PFSK-1 (cell line): ENCODE results near the gene IAPP.

Source experiments
- FOXP2 ChIP-seq: optimal IDR thresholded peaks from 2 replicates; pipeline ENCODE3; 2011; ENCODE audit warnings: borderline replicate concordance, control low read depth, inconsistent platforms; ENCODE audit not compliant: insufficient read depth; ENCODE audit errors: extremely low read length, extremely low read depth
- POLR2AphosphoS5 ChIP-seq: IDR thresholded peaks from 2 replicates; pipeline ENCODE4 v1.6.1; 2012; ENCODE audit warnings: low read depth, mild to moderate bottlenecking, control low read depth, low read length, moderate library complexity
- REST ChIP-seq, 2 experiments: IDR thresholded peaks; 2 replicates each; pipeline versions ENCODE4 v1.6.1 to v1.8.0; 2011 to 2012; ENCODE audit warnings: low read depth in 2 of 2, low read length in 2 of 2, control low read depth in 1 of 2, inconsistent platforms in 1 of 2, mild to moderate bottlenecking in 1 of 2, moderate library complexity in 1 of 2; ENCODE audit not compliant: insufficient read depth in 1 of 2
- SIN3A ChIP-seq: IDR thresholded peaks from 2 replicates; pipeline ENCODE4 v1.6.1; 2012; ENCODE audit warnings: mild to moderate bottlenecking, low read length, moderate library complexity, borderline replicate concordance; ENCODE audit not compliant: insufficient read depth
- TAF1 ChIP-seq: IDR thresholded peaks from 2 replicates; pipeline ENCODE4 v1.6.1; 2012; ENCODE audit warnings: low read length, control low read depth, borderline replicate concordance; ENCODE audit not compliant: insufficient read depth

Gene IAPP

DNA sequence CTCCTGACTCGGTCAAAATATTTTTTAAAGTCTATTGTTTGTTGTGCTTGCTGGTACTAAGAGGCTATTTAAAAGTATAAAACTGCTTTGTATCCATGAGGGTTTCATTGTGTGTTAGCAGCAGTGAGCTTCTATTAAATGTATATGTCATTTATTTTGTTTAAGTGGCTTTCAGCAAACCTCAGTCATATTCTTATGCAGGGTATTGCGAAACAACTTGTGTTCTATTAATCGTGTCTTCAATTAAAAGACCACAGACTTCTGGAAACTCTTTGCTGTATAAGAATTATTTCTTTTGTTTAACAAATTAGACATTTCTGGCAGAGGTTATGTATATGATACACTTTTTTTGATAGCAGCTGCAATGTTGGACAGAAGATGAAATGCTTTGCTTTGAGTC, 6.5 kb downstream of the IAPP start:
- TF ChIP-seq TAF1, result no peak
- TF ChIP-seq SIN3A, result no peak
- no peak for TF ChIP-seq REST (IDR thresholded peaks at IDR 0.05; ENCODE audit: insufficient read depth in 1 of 2, low read depth in 2 of 2, low read length in 2 of 2)
- no peak for TF ChIP-seq POLR2AphosphoS5
- no peak for TF ChIP-seq FOXP2

DNA sequence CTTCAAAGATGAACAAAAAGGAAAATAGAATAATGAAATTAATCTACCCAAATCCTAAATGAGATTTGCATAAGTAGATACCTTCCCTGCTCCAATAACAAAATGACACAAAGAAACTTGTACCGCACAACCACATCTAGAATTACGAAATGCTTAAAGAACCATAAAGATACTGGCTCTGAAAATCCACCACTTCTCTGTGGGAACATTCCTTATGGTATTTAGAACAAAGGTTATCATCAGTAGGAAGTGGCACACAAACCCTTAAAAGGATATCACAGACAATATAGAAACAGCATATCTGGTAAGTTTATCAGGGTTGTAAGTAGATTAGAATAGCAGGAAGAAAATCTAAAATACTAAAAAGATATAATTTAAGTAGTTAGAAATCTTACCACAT, 11.6 kb downstream of the IAPP start:
- TF ChIP-seq TAF1 (no peak), SIN3A (no peak), REST (IDR thresholded peaks at IDR 0.05; ENCODE audit: insufficient read depth in 1 of 2, low read depth in 2 of 2, low read length in 2 of 2) (no peak), FOXP2 (no peak), POLR2AphosphoS5 (no peak)

DNA sequence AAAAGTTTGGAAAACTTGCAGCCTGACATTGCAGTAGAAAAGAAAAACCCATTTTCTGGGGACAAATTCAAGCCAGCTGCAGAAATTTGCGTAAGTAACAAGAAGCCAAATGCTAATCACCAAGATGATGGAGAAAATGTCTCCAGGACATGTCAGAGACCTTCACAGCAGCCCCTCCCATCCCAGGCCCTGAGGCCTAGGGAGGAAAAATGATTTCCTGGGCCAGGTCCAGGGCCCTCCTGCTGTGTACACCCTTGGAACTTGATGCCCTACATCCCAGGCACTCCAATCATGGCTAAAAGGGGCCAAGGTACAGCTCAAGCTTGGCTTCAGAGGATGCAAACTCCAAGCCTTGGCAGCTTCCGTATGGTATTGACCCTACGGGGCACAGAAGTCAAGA, 14.5 kb downstream of the IAPP start:
- no peak for TF ChIP-seq POLR2AphosphoS5

- no peak for TF ChIP-seq FOXP2
- no peak for TF ChIP-seq POLR2AphosphoS5
- TF ChIP-seq TAF1, result no peak
- TF ChIP-seq SIN3A, result no peak
- no peak for TF ChIP-seq REST (IDR thresholded peaks at IDR 0.05; ENCODE audit: insufficient read depth in 1 of 2, low read depth in 2 of 2, low read length in 2 of 2)
Observed at GRCh38 chr12:21392384-21392783, 19.7 kb downstream of the IAPP start.

- TF ChIP-seq SIN3A (no peak), REST (IDR thresholded peaks at IDR 0.05; ENCODE audit: insufficient read depth in 1 of 2, low read depth in 2 of 2, low read length in 2 of 2) (no peak), FOXP2 (no peak), POLR2AphosphoS5 (no peak), TAF1 (no peak)
Observed at GRCh38 chr12:21413369-21414277, 40.9 kb downstream of the IAPP start.
